Upper lobe of right lung (tissue), 1 donor: ENCODE results near the gene CHCHD3. TPM values are rescaled to one million over a fixed set of nuclear protein-coding genes. Genes with fewer than 3 reads are reported as not detected.

Experiments used
- ATAC-seq: fragments of 200-7000 bp; cut with Tn5 transposase; one replicate; pipeline ENCODE4 v1.9.1; 2020; ENCODE audit warnings: mild to moderate bottlenecking, moderate library complexity
- DNase-seq: peaks from one replicate; pipeline ENCODE4 v3.0.0-alpha.2; 2020
- H3K27ac ChIP-seq: fragments of 200-600 bp; one replicate; pipeline ENCODE4 v1.8.0; 2022
- H3K27me3 ChIP-seq: fragments of 200-600 bp; one replicate; pipeline ENCODE4 v1.8.0; 2022; ENCODE audit warnings: mild to moderate bottlenecking
- H3K36me3 ChIP-seq: fragments of 200-600 bp; one replicate; pipeline ENCODE4 v1.8.0; 2022
- H3K4me1 ChIP-seq: fragments of 200-600 bp; one replicate; pipeline ENCODE4 v1.8.0; 2022
- H3K4me3 ChIP-seq: fragments of 200-600 bp; one replicate; pipeline ENCODE4 v1.8.0; 2022; ENCODE audit warnings: mild to moderate bottlenecking
- H3K9me3 ChIP-seq: fragments of 200-600 bp; one replicate; pipeline ENCODE4 v1.8.0; 2022
- CTCF ChIP-seq: fragments of 200-600 bp; IDR thresholded peaks from one replicate; pipeline ENCODE4 v1.8.0; 2022; ENCODE audit warnings: antibody characterized with exemption
- intact Hi-C: fragments of 100-400 bp; cut with DNase I; formaldehyde crosslinking; loops from one replicate; pipeline ENCODE4 v1.11.0; 2022
- total RNA-seq: library from RNA; stranded (reverse); fragmentation: NEBNext Ultra II Directional; extraction: Animal tissue kit (Norgen Biotek cat#: 25700); gene quantifications from one replicate; pipeline ENCODE4 v1.2.1, GENCODE V29; 2021
- donor health status: DM: no; HTN: yes; CAD: no; lungs with severe emphysema.

The CHCHD3 gene
- total RNA-seq, 1 donor from 2014 or later: 43.0 TPM

GRCh38 chr7:132847376-132847775 lies 234.5 kb downstream of the CHCHD3 start:
- ATAC-seq (no peak), DNase-seq (no peak)
- H3K4me1 ChIP-seq: no peaks in the 10 kb centered on the region
- H3K36me3 ChIP-seq: no peaks in the 10 kb centered on the region
- TF ChIP-seq CTCF: no peak
- no peak overlapping the region for H3K4me3 ChIP-seq
- intact Hi-C loops: no loop called here
- no peaks in the 10 kb centered on the region for H3K27me3 ChIP-seq
- no peaks in the 10 kb centered on the region for H3K9me3 ChIP-seq
- H3K27ac ChIP-seq: no peak overlapping the region

- Histone ChIP-seq H3K27ac (no peak overlapping the region), H3K36me3 (no peaks in the 10 kb centered on the region), H3K27me3 (no peaks in the 10 kb centered on the region), H3K9me3 (no peaks in the 10 kb centered on the region), H3K4me1 (no peaks in the 10 kb centered on the region), H3K4me3 (no peak overlapping the region)
- DNase-seq (no peak), ATAC-seq (no peak)
- TF ChIP-seq CTCF: no peak
- intact Hi-C loops: no loop called here
Measured at GRCh38 chr7:132846086-132846485, 235.8 kb downstream of the CHCHD3 start.

DNA sequence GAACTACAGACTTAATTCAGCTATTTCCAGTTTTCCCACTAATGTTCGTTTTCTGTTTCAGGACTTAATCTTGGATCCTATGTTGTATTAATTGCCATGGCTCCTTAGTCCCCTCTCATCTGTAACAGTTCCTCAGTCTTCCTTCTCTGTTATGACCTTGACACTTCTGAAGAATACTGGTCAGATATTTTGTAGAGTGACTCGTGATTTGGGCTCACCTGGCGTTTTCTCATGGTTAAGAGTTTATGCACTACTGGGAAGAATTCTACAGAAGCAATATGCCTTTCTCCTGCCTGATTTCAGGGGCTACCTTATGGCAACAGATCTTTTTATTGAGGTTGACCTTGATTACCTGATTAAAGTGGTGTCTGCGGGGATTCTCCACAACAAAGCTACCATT lies 239.4 kb downstream of the CHCHD3 start:
- intact Hi-C loops: no loop called here
- no peak for DNase-seq
- ATAC-seq: no peak
- no peak overlapping the region for H3K4me3 ChIP-seq
- no peaks in the 10 kb centered on the region for H3K4me1 ChIP-seq
- no peaks in the 10 kb centered on the region for H3K9me3 ChIP-seq
- H3K36me3 ChIP-seq: no peaks in the 10 kb centered on the region
- H3K27ac ChIP-seq: no peak overlapping the region
- no peaks in the 10 kb centered on the region for H3K27me3 ChIP-seq
- no peak for TF ChIP-seq CTCF

DNA sequence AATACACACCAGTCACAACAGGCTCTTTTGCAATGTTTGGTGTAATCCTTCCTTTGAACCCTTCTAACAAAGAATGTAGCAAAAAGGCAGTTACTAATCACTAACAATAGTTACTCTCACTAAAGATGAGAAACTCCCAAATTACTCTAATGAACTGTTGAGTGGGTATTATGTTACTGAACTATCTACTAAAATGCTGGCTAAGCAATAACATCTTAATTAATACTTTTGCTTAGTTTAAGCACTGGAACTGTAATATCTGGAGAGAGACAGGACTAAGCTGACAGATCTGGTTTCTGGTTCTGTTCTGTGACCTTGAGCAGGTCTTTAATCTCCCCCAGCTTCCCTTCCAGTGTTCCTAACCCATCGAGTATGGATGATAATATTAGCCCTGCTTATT lies 241.7 kb downstream of the CHCHD3 start:
- H3K4me3 ChIP-seq: no peak overlapping the region
- no peak overlapping the region for H3K27ac ChIP-seq
- TF ChIP-seq CTCF: no peak
- H3K36me3 ChIP-seq: no peaks in the 10 kb centered on the region
- H3K9me3 ChIP-seq: no peaks in the 10 kb centered on the region
- ATAC-seq: no peak
- intact Hi-C loops: no loop called here
- H3K27me3 ChIP-seq: no peaks in the 10 kb centered on the region
- no peaks in the 10 kb centered on the region for H3K4me1 ChIP-seq
- DNase-seq: no peak

DNA sequence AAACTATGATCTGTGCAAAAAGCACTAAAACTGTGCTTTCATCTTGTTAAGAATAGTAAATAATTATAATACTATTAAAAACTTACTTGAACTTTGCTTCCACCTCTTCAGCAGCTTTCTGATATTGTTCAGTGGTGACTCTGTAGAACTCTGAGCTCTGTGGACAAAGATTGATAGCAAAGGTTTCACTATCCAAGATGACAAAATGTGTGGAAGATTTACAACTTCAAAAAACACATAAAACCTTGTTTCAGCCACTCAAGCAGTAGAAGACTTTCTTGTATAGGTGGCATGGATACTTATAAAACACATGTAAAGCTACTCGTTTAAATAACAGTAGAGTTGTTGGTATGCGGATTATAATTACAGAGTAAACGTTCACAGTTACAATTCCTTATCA lies 243.6 kb downstream of the CHCHD3 start:
- no peaks in the 10 kb centered on the region for H3K36me3 ChIP-seq
- H3K4me1 ChIP-seq: no peaks in the 10 kb centered on the region
- no peaks in the 10 kb centered on the region for H3K27me3 ChIP-seq
- ATAC-seq (no peak), DNase-seq (no peak)
- H3K4me3 ChIP-seq: no peak overlapping the region
- intact Hi-C loops: no loop called here
- no peak overlapping the region for H3K27ac ChIP-seq
- H3K9me3 ChIP-seq: no peaks in the 10 kb centered on the region
- TF ChIP-seq CTCF: no peak

GRCh38 chr7:132837529-132837928 lies 244.4 kb downstream of the CHCHD3 start:
- no peak overlapping the region for H3K4me3 ChIP-seq
- no peak for ATAC-seq

More at GRCh38 chr7:132837529-132837928, 244.4 kb downstream of the CHCHD3 start:
- Histone ChIP-seq H3K9me3 (no peaks in the 10 kb centered on the region), H3K36me3 (no peaks in the 10 kb centered on the region), H3K4me1 (no peaks in the 10 kb centered on the region), H3K27ac (no peak overlapping the region), H3K27me3 (no peaks in the 10 kb centered on the region)
- DNase-seq: no peak
- TF ChIP-seq CTCF: no peak
- intact Hi-C loops: no loop called here
